SIG-M5 (cell line): ENCODE results near the gene SMARCC2.
"Not testable (repeated sequence)": the region's sequence is repeated elsewhere in the genome, so short reads cannot be mapped to it uniquely, and the experiment has no call there.

Experiments
- DNase-seq: peaks from one replicate; lab custom pipeline; 2025; lab: John Stamatoyannopoulos, UW

Gene SMARCC2

DNA sequence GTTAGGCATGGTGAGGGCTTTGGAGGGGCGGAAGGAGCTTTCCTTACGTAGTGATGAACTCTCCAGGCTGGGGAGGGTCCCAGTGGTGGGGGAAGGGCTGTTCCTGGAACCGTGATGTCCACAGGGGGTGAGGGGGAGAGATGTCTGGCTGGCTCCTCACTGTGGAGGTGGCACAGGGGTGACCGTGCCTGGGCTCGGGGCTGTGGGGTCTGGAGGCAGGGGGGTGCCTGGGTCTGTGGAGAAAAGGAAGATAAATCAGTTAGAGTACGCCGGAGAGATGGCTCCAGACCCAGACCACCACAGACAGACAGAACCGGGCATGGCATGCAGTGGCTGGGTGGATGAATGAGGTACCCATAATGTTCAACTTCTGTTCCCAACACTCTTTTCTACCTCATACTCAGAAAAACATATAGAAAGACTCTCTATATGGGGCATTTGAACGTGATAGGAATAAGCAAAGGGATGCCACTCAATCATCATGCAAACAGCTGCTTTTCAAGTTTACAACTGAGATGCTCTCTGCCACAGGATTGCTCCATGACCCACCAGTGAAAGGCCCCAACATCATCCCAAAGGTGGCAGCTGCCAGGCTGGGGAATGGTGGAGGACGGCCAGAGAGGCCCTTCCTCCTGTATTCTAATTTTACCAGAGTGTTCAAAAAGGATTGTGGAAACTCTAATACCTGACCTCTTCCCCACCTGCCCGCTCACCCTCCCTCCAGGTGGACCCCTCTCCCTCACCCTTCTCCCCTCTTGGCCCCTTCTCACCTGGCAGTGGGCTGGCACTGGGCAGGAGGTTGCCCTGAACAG is 25.5 kb downstream of the SMARCC2 start:
- DNase-seq, result no peak

DNA sequence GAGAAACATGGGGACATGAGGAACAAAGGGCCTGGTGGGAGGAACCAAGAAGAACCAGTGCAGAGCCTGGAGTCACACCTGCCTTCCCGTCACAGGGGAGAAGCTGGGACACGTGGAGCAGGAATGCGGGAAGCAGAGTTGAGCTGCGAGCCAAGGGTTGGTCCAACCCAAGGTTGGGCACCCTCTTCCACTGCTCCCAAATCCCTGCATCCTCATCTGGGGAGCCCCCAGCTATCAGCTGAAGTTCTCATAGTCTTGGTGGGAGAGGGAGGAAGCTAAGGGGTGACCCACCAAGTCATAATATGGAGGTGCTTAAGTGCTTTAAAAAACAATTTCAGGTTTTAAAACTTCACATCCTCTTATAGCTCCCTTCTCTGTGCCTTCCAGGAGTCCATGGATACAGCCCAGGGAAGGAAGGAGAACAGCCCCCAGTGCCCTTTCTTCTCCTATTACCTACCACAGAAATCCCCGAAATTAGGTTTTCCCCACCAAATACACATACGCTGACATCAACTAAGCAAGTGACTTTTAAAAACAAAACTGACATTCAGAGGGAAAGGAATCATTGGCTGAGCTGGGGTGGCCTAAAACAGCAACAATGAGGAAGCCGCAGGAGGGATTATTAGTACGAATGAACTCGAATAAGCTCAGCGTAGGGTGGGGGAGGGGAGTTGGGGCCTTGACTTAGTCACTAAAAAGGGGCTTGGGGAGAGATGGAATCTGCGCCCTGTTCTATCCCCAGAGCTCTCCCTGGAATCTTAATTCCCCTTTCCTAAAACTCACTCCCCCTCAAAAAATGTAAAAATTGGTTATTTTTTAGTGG is 26.6 kb downstream of the SMARCC2 start:
- no peak for DNase-seq

DNA sequence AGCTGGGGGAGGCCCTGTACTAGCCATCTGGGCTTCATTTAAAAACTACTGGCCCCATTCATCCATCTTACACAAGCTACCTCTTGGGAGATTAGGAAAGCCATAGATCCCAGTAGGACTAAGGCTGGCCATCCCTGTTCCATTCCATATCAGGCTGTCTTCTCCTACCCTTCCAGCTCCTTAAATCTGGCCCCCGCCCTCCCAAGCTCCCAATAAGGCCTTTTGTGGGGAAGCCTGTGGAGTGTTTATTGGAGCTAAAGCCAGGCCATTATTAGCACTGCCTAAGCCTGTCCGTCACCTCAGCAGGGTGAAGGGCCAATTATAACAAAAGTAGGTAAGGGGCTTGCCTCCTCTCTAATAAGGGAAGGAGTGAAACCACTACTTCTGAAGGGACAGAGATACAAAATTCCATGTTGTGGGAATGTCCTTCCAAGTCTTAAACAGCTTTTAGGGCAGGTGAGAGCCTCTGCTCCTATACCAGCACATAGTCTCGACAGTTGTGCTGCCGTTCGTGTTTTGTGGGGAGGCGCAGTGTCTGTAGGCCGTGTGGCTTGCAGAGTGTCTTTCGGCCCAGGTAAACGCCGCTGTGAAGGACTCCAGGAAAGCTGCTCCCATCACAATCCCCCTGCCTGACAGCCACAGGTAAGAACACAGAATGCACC is 27.5 kb downstream of the SMARCC2 start:
- DNase-seq, result no peak

DNA sequence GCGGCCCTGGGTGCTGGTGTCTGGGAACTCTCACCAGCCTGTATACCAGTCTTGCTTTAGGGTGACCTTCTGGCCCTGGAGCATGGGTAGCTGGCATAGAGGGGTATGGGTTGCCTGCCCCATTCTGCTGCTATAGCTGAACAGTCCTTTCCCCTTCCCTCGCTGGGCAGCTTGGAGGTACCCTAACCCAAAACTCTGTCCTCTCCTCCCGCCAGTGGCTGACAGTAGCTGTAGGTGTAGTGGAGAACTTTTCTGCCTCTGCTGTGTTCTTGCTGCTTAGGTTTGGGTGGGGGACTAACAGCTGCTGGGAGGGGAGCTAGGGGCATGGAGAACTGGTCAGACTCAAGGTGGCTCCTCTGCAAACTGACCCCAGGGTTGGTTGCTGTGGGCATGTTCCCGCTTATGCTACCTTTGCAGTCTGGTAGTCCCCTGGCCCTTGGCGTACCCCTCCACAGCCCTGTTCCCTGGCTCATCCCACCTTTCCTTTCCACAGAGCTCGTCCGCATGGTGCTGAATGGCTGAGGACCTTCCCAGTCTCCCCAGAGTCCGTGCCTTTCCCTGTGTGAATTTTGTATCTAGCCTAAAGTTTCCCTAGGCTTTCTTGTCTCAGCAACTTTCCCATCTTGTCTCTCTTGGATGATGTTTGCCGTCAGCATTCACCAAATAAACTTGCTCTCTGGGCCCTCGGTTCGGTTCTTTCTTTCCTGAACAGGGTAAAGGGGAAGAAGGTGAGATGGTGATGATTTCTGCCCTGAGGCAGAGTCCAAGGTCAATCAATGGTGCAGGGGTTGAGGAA is 28.2 kb downstream of the SMARCC2 start:
- no peak for DNase-seq

DNA sequence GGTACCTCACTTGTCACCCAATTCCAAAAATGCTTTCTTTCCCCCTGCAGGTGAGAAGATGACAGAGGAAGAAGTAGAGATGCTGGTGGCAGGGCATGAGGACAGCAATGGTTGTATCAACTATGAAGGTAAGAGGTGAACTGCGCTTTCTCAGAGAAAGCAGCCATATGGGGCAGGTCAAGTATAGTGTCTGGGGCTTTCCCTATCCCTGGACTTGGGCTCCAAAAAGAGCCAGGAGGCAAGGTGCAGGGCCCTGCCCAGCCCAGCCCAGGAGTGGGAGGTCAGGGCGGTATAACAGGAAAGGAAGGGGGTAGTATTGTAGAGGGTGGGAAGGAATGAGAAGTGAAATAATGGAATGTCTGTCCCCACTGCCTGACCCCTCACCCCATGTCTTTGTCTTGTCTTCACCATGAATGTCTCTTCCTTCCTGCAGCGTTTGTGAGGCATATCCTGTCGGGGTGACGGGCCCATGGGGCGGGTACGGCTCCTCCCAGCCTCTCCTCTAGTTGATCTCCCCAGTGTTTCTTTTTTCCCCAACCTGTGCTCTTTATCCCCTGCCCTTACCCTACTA is 29.0 kb downstream of the SMARCC2 start:
- DNase-seq, result no peak

DNA sequence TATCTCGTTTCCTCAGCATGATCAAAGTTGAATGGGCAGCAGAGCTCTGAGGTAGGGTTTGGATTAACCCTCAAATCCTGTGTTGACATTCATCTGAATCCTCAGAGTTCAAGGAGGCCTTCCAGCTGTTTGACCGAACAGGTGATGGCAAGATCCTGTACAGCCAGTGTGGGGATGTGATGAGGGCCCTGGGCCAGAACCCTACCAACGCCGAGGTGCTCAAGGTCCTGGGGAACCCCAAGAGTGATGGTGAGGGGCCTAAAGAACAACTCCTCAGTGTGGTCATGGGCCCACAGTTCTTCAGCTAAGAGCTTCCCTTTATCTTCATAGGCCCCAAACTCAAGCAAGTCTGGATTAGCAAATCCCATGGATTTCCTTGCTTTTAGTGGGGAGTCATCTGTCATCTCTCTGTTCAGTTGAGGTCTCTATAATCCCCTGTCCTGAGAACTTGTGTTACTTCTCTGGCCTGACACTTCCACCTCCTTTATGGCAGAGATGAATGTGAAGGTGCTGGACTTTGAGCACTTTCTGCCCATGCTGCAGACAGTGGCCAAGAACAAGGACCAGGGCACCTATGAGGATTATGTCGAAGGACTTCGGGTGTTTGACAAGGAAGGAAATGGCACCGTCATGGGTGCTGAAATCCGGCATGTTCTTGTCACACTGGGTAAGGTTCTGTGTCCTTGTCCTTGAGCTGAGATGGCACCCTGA is 29.6 kb downstream of the SMARCC2 start:
- no peak for DNase-seq

DNA sequence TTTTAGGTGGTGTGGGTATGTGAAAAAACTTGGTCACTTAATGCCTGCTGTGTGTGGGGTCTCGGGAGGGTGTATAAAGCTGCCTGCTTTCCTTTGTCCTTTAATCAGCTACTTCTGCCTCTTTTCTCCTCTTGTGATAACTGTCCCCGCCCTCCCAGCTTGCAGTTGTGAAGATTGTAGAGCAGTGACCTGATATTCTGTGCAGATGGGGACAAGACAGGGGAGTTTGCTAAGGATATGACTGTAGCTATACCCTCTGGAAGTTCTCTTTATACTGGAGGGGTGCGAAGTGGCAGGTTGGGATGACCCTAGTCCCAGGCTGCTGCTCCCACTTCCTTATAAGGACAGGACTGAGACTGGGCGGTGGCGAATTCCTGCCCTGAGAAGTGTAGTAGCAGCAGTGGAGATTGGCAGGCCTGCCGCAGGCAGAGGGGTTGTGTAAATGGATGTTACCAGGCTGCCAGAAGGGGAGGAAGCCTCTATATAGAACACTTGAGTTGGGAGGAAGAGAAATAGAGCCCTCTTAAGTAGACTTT is 30.3 kb downstream of the SMARCC2 start:
- DNase-seq, result peak; percentile 50

DNA sequence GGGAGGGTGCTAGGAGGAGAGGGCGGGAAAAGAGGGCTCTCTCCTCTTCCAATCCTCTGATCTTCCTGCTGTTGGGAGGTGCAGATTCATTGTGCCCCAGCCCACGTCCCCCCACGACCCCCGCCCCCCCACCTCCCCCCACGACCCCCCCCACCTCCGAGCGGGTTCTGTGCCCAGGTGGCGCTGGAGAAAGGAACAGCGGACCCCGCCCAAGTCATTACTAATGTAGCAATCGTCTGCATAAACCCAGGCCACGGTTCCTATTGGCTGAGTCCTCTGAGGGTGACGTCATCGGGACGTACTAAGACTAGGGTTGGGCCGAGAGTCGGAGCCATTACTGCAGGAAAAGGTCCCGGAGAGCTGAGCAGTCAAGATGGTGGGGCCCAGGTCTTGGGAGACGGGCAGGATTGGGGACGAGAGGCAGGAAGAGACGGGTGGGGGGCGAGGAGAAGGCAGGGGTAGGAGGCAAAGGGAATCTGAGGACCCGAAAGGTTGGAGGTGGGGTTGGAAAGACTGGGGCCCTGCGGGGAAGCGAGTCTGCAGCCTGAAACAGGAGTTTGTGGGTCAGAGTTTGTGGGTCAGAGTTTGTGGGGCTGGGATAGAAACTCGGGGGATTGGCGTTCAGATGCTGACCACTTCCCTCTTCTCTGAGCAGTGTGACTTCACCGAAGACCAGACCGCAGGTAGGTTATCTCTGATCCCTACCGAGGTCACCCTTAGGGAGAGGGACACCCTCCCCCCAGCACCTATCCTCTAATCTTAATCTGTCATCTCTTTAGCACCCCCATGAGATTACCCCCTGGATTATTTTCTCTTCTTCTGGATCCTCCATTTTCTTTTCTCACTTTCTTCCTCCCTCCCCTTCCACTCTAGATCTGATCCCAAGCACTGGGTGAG is 31.0 kb downstream of the SMARCC2 start, which contains the start of gene MYL6:
MYL6 (plus strand) TSS at position 331 of the 897 bp plus-strand sequence; CDS start at position 374, 43 bp downstream.
- DNase-seq, result peak; percentile 91

DNA sequence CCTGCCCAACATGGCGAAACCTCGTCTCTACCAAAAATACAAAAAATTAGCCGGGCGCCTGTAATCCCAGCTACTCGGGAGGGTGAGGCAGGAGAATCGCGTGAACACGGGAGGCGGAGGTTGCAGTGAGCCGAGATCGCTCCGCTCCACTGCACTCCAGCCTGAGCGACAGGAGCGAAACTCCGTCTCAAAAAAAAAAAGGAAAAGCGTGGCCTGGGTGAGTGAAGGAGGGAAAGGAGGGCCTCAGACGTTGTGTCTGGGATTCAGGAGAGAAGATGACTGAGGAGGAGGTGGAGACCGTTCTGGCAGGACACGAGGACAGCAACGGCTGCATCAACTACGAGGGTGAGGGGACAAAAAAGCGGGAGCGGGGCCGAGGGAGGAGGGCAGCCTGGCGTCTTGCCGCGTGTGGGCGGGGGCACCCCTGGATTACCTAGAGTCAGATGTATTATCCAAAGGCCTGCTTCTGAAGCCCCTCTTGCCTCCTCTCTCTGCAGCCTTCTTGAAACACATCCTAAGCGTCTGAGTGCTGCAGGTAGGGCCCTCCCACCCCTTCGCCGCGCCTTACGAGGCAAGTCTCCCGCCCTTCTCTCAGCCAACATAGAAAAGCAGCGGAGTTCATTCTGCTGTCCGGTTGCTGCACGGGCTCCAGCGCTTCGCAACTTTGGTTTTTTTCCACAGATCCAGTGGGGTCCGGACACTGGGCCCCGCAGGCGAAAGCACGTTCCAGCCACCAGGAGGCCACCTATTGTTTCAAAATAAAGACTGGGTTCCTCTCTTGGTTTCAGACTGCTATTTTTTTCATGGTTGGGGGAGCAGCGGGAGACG is 31.9 kb downstream of the SMARCC2 start:
- DNase-seq, result peak; percentile 69

DNA sequence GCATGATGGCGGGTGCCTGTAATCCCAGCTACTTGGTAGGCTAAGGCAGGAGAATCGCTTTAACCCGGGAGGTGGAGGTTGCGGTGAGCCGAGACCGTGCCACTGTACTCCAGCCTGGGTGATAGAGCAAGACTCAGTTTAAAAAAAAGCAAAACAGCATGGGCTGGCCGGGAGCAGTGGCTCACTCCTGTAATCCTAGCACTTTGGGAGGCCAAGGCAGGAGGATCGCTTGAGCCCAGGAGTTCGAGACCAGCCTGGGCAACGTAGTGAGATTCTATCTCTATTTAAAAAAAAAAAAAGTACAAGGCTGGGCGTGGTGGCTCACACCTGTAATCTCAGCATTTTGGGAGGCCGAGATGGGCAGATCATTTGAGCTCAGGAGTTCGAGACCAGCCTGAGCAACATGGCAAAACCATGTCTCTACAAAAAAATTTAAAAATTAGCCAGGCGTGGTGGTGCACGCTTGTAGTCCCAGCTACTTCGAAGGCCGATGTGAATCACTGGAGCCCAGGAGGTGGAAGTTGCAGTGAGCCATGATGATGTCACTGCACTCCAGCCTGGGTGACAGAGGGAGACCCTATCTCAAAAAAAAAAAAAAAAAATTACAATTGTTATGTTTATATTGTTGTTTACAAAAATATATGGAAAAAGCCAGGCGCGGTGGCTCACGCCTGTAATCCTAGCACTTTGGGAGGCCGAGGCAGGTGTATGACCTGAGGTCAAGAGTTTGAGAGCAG is 32.7 kb downstream of the SMARCC2 start:
- DNase-seq, result not testable (repeated sequence)

DNA sequence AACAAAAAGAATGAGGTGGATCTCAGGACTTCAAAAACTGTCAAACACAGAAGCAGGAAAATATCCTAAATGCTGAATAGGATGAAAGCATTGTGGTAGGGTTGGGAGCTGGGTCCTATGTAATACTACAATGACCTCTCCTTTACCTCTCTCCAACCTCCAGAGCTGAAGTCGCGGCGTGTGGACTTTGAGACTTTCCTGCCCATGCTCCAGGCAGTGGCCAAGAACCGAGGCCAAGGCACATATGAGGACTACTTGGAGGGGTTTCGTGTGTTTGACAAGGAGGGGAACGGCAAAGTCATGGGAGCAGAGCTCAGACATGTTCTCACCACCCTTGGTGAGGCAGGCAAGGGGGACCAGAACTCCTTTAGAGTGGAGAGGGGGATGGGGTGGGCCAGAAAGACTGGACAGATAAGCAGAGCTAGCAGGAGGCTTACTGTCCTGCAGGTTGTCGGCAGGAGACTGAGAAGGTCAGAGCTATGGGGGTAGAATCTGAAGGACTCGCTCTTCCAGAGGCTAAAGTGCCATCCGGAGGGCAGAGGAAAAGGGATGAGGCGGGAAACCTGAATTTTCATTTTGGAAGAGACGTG is 33.9 kb downstream of the SMARCC2 start:
- no peak for DNase-seq

DNA sequence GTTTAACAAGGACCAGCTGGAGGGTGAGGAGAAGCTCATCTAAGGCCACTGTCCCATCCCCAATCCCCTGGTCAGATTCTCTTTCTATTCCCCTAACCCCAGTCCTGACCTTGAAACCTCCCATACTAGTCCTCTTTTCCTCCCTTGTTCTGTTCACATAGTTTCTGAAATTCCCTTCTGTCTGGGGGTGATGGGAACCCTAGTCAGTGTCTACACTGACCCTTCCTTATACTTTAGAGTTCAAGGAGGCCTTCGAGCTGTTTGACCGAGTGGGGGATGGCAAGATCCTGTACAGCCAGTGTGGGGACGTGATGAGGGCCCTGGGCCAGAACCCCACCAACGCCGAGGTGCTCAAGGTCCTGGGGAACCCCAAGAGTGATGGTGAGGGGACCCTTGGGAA is 34.5 kb downstream of the SMARCC2 start:
- no peak for DNase-seq

DNA sequence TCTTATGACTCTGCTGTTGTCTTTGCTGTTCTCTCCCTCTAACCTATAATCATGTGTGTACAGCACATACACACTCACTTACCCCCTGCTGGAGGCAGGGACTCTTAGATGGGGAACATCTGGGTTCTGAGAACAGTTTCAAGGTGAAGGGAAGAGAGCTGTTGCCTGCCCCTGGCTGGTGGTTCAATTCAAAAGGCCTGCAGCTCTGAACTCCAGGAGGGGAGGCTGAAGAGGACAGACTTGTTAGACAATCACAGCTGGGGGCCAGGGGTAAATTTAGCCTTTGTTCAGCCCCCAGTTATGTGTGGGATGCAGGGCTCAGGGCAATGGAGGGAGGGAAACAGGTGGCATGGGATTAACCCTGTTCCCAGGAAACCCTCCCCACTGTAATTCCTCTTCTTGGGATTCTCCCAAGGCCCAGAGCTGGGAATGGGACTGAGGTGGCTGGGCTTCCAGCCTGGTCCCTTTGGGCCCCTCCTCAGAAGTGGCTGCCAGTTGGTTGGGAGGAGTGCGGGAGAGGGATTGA is 35.0 kb downstream of the SMARCC2 start:
- no peak for DNase-seq

DNA sequence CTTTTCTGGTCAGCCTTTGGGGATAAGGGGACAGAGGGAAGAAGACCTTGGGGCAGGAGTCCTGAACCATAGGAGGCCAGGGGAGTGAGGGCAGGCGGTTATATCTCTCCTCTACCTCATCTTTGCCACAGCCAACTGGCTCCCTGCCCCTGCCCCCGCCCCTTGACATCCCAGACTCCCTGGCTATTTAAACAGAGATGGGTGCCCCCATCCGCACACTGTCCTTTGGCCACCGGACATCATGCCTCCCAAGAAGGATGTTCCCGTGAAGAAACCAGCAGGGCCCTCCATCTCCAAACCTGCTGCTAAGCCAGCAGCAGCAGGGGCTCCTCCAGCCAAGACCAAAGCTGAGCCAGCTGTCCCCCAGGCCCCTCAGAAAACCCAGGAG is 35.6 kb downstream of the SMARCC2 start:
- DNase-seq, result no peak

DNA sequence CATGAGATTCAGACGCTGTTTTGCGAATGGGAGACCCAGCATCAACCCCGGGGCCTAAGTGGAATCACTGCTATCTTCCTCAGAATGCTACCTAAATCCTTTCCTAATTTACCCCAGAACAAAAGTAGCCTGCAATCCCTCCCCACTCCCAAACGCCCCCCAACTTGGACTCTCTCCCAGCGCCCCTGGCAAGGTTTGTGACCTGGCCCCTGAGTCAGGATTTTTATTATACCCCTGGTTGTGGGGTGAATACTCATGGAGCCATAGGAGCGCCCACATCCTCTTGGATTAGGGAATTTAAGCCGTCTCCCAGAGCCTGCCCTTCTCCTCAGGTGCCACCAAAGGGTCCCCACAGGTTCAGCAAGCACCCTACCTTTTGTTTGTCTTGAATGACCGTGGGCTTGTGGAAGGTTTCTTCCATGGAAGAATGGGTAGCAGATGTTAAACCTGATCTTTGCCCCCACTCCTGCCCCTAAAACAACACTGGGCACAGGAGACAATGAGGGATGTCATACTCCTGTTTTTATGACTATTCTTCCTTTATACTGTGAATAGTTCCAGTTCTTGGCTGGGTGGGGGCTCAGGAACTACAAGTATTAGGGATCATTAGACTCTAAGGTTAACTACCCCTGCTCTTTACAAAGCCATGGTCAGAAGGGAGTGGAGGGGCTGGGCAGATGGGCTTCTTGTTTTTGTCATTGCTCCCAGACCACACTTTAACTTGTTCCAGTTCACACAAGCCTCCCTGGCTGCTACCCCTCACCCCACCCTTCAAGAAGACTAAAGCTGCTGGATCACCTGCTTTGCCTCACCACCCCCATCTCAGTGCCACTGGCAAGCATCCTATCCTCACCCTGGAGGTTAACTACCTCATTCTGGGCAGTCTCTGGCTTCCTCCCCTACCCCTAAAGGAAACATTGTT is 36.3 kb downstream of the SMARCC2 start:
- DNase-seq, result no peak

DNA sequence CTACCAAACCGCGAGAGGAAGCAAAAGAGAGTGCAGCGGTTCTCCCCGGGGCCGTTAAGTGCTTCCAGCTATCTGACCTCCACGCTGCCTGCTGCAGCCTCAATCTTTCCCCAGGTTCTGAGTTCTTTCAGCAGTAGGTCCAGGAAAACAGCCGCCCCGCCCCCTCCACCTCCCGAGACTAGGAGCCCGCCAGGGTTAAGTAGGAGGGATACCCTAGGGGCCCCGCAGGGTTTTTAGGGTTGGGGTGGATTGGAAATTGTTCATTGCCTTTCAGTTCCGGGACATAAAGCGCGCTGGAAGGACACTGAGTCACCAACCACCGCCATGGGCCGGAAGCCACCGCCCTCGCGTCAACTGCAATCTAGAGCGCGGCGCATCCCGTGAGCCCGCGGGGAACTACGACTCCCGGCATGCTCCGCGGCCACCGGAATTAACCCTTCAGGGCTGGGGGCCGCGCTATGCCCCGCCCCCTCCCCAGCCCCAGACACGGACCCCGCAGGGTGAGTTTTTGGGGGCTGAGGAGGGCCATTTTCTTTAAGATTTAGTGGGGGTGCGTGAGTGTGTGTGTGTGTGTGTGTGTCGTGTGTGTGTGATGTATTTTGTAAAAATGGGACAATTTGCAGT is 37.0 kb downstream of the SMARCC2 start, which contains the start of gene MYL6B:
MYL6B (plus strand) TSS at position 456 of the 624 bp plus-strand sequence. CDS start 1,332 bp downstream, outside the sequence.
- peak; percentile 70 for DNase-seq
